PC-9 (cell line): ENCODE measurements around the gene USP4. TPM values are rescaled to one million over a fixed set of nuclear protein-coding genes. Genes with fewer than 3 reads are reported as not detected.

Experiments
- Bru-seq: library from RNA; stranded (reverse); fragments of 400-500 nt; gene quantifications from one replicate; lab custom pipeline; 2021; lab: Mats Ljungman, UMichigan
- BruChase-seq, 2 experiments: library from RNA; stranded (reverse); fragments of 400-500 nt; gene quantifications; one replicate each; lab custom pipeline; 2021; lab: Mats Ljungman, UMichigan
- BruUV-seq: library from RNA; stranded (reverse); fragments of 400-500 nt; replicated peaks from 2 replicates; lab custom pipeline; 2021; lab: Mats Ljungman, UMichigan
- CTCF ChIA-PET: fragments of 300-600 bp; sonication (Branson Sonifier 250); formaldehyde crosslinking; loops from one replicate; lab custom pipeline; 2022; ENCODE audit warnings: antibody characterized with exemption; lab: Charles Lee
- POLR2A ChIA-PET: fragments of 300-600 bp; sonication (Branson Sonifier 250); formaldehyde crosslinking; loops from one replicate; lab custom pipeline; 2022; ENCODE audit warnings: antibody characterized with exemption; ENCODE audit not compliant: unreplicated experiment; lab: Charles Lee
- DNase-seq, 2 experiments: peaks; one replicate each; pipeline versions ENCODE4 v3.0.0 to v3.0.0-alpha.2; 2015 to 2022; ENCODE audit warnings: mixed read lengths in 1 of 2
- H2AFZ ChIP-seq: fragments of 200-600 bp; sonication (generic); 2 replicates; pipeline ENCODE4 v1.8.1; 2017; ENCODE audit warnings: antibody characterized with exemption
- H3F3A ChIP-seq: fragments of 200-600 bp; sonication (generic); 2 replicates; pipeline ENCODE4 v1.8.1; 2017; ENCODE audit warnings: antibody characterized with exemption, mild to moderate bottlenecking, low read depth; ENCODE audit not compliant: insufficient read depth
- H3K27ac ChIP-seq: fragments of 200-600 bp; sonication (generic); 2 replicates; pipeline ENCODE4 v1.6.1; 2016; ENCODE audit warnings: mixed run types
- H3K27me3 ChIP-seq: fragments of 200-600 bp; sonication (generic); 2 replicates; pipeline ENCODE4 v1.6.1; 2016; ENCODE audit warnings: low read depth, mixed run types; ENCODE audit not compliant: insufficient read depth
- H3K36me3 ChIP-seq: fragments of 200-600 bp; sonication (generic); 2 replicates; pipeline ENCODE4 v1.6.1; 2016; ENCODE audit warnings: low read depth, mixed run types
- H3K4me1 ChIP-seq: fragments of 200-600 bp; sonication (generic); replicated peaks from 2 replicates; pipeline ENCODE4 v1.6.1; 2016; ENCODE audit warnings: mixed run types; ENCODE audit not compliant: insufficient read depth
- H3K4me2 ChIP-seq: fragments of 200-600 bp; sonication (generic); 2 replicates; pipeline ENCODE4 v1.6.1; 2017; ENCODE audit warnings: mixed run types
- H3K4me3 ChIP-seq: fragments of 200-600 bp; sonication (generic); 2 replicates; pipeline ENCODE4 v1.6.1; 2016; ENCODE audit warnings: mixed run types
- H3K79me2 ChIP-seq: fragments of 200-600 bp; sonication (generic); 2 replicates; pipeline ENCODE4 v1.6.1; 2017; ENCODE audit warnings: low read depth, mixed run types
- H3K9me2 ChIP-seq: fragments of 200-600 bp; sonication (generic); 2 replicates; pipeline ENCODE4 v1.8.1; 2017; ENCODE audit warnings: mild to moderate bottlenecking; ENCODE audit not compliant: insufficient read depth
- H3K9me3 ChIP-seq: fragments of 200-600 bp; sonication (generic); 2 replicates; pipeline ENCODE4 v1.8.1; 2016; ENCODE audit warnings: low read depth; ENCODE audit not compliant: insufficient read depth
- H4K20me1 ChIP-seq: fragments of 200-600 bp; sonication (generic); 2 replicates; pipeline ENCODE4 v1.8.1; 2017; ENCODE audit not compliant: insufficient read depth
- CTCF ChIP-seq: fragments of 200-600 bp; sonication (generic); conservative IDR thresholded peaks from 2 replicates; pipeline ENCODE4 v1.6.1; 2017; ENCODE audit warnings: mixed run types, antibody characterized with exemption, mild to moderate bottlenecking, moderate library complexity
- EZH2 ChIP-seq: fragments of 200-600 bp; sonication (generic); IDR thresholded peaks from 2 replicates; pipeline ENCODE4 v1.8.0; 2017; ENCODE audit warnings: antibody characterized with exemption, low read depth
- intact Hi-C: fragments of 100-400 bp; cut with micrococcal nuclease; formaldehyde crosslinking; loops from one replicate; pipeline ENCODE4 v1.10.0; 2022; ENCODE audit not compliant: unreplicated experiment
- long read RNA-seq: library from polyadenylated mRNA; stranded (forward); transcript quantifications from one replicate; pipeline ENCODE4 v2.0.0, GENCODE V29; 2022
- total RNA-seq: library from RNA; stranded (reverse); gene quantifications from 2 replicates; pipeline ENCODE4 v1.2.3, GENCODE V29; 2021

USP4 gene
- total RNA-seq = 39.8 and 42.9 TPM in 2 replicates
- Bru-seq, nascent RNA = percentile 74 among the genes with signal in this experiment
- BruChase-seq, experiment 1, labeled RNA remaining after a 2-hour chase = percentile 73 among the genes with signal in this experiment
- percentile 78 among the genes with signal in this experiment for BruChase-seq, experiment 2, labeled RNA remaining after a 6-hour chase
- long read RNA-seq, transcript USP4-201 (22 exons, 3,126 nt) = minor isoform, 17 of 64 reads
- long read RNA-seq, transcript USP4-202 (21 exons, 3,222 nt) = major isoform, 21 of 64 reads
- long read RNA-seq, partial matches to known transcripts = 4 of 64 reads
- long read RNA-seq, other reads (novel, unspliced or antisense) = 18 of 64 reads

- Histone ChIP-seq H3K4me1 (peaks cover 8% of the 10 kb centered on the region; the same call in 1 of the 2 replicates), H3K27ac (peak within 1 kb of the TSS; percentile 77), H3K79me2 (peaks cover 35% of the 10 kb centered on the region), H3K36me3 (no peaks in the 10 kb centered on the region), H3F3A (peaks cover 28% of the 10 kb centered on the region), H3K4me3 (peak within 1 kb of the TSS; percentile 88), H3K9me3 (no peaks in the 10 kb centered on the region), H4K20me1 (peaks cover 2% of the 10 kb centered on the region; the same call in 1 of the 2 replicates), H3K4me2 (peak within 1 kb of the TSS; percentile 98), H3K27me3 (no peaks in the 10 kb centered on the region), H3K9me2 (no peaks in the 10 kb centered on the region), H2AFZ (peak within 1 kb of the TSS; percentile 94)
- TF ChIP-seq CTCF = peak; percentile 42; the same call in 1 of the 2 replicates
- TF ChIP-seq EZH2 = no peak
- DNase-seq = peak; percentile 81 to 90
- intact Hi-C loops = loop anchor here (1.0 kb wide), 3 partner anchors 18 to 109 kb away; partner anchors contain the start of genes GPX1 and TCTA
- BruUV-seq = TSS peak; percentile 93
- CTCF ChIA-PET = interaction anchor here (0.6 to 1.5 kb wide), 8 partner anchors 17 to 1061 kb away, joined by 3 to 10 read pairs (median 4); partner anchors contain the start of gene NDUFAF3
- POLR2A ChIA-PET = interaction anchor here (0.5 to 1.9 kb wide), 14 partner anchors 12 to 997 kb away, joined by 3 to 19 read pairs (median 6); partner anchors contain the start of genes DAG1, GPX1, NICN1 and RHOA
Observed at GRCh38 chr3:49339941-49340800, at the start of gene USP4. Gene USP4, minus strand, starts transcription at chr3:49340053. Its CDS starts 29 bp downstream, at chr3:49340024.

- peaks cover 56% of the 10 kb centered on the region for H4K20me1 ChIP-seq
- no peaks in the 10 kb centered on the region for H3K4me1 ChIP-seq
- H2AFZ ChIP-seq = no peak overlapping the region
- TF ChIP-seq CTCF (no peak), EZH2 (no peak)
- H3K27ac ChIP-seq = no peak overlapping the region
- H3K79me2 ChIP-seq = peaks cover 94% of the 10 kb centered on the region
- DNase-seq = no peak
- no peaks in the 10 kb centered on the region for H3K9me3 ChIP-seq
- H3K4me2 ChIP-seq = no peak overlapping the region
- H3K27me3 ChIP-seq = no peaks in the 10 kb centered on the region
- CTCF ChIA-PET = no interaction called here
- H3F3A ChIP-seq = peaks cover 6% of the 10 kb centered on the region; the same call in 1 of the 2 replicates
- POLR2A ChIA-PET = interaction anchor here (1.0 kb wide), 1 partner anchor 22 kb away, joined by 4 read pairs; the partner anchor contains the start of gene RHOA
- no peaks in the 10 kb centered on the region for H3K9me2 ChIP-seq
- no peak overlapping the region for H3K4me3 ChIP-seq
- intact Hi-C loops = no loop called here
- no TSS peak for BruUV-seq
- H3K36me3 ChIP-seq = no peaks in the 10 kb centered on the region
Observed at GRCh38 chr3:49389297-49389696, 49.4 kb upstream of the USP4 start.

- no peak overlapping the region for H3K4me2 ChIP-seq
- no peaks in the 10 kb centered on the region for H3K4me1 ChIP-seq
- H3K27me3 ChIP-seq = no peaks in the 10 kb centered on the region
- ChIA-PET CTCF (no interaction called here), POLR2A (interaction anchor here (0.7 to 1.0 kb wide), 2 partner anchors 23 to 238 kb away, joined by 4 to 5 read pairs; partner anchors contain the start of gene RHOA)
- peaks cover 6% of the 10 kb centered on the region; the same call in 1 of the 2 replicates for H3F3A ChIP-seq
- BruUV-seq = no TSS peak
- no peaks in the 10 kb centered on the region for H3K9me3 ChIP-seq
- H3K27ac ChIP-seq = no peak overlapping the region
- no peak overlapping the region for H2AFZ ChIP-seq
- no peaks in the 10 kb centered on the region for H3K36me3 ChIP-seq
- TF ChIP-seq EZH2 = no peak
- TF ChIP-seq CTCF = no peak
- DNase-seq = no peak
- peaks cover 98% of the 10 kb centered on the region for H3K79me2 ChIP-seq
- no peaks in the 10 kb centered on the region for H3K9me2 ChIP-seq
- intact Hi-C loops = no loop called here
- H4K20me1 ChIP-seq = peaks cover 61% of the 10 kb centered on the region
- no peak overlapping the region for H3K4me3 ChIP-seq
Observed at GRCh38 chr3:49388289-49388820, 48.5 kb upstream of the USP4 start.
